ENCODE measurements around the gene EMSY. TPM values are rescaled to one million over a fixed set of nuclear protein-coding genes. Genes with fewer than 3 reads are reported as not detected.

Gene EMSY
- total and polyA plus RNA-seq, 3 donors from 2014 or later, result 23.1 to 45.5 (median 35.7) TPM

DNA sequence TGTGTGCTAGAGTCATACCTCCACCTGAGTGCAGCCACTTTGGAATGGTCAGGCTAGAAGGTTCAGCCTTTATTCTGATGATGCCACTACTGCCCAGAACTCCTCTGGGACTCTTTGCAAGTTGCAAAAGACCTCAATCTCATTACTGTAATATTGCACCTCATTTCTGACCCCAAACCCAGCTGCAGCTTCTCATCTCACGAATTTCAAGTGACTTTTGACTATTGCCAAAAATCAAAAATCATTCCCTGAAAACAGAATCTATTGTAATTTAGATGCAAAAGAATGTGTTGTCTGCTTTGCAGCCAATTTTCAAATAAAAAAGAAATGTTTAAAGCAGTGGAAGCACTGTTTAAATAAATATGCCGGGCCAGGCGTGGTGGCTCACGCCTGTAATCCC is 38.5 kb upstream of the EMSY start:
- TF ChIP-seq, protein P1, sequence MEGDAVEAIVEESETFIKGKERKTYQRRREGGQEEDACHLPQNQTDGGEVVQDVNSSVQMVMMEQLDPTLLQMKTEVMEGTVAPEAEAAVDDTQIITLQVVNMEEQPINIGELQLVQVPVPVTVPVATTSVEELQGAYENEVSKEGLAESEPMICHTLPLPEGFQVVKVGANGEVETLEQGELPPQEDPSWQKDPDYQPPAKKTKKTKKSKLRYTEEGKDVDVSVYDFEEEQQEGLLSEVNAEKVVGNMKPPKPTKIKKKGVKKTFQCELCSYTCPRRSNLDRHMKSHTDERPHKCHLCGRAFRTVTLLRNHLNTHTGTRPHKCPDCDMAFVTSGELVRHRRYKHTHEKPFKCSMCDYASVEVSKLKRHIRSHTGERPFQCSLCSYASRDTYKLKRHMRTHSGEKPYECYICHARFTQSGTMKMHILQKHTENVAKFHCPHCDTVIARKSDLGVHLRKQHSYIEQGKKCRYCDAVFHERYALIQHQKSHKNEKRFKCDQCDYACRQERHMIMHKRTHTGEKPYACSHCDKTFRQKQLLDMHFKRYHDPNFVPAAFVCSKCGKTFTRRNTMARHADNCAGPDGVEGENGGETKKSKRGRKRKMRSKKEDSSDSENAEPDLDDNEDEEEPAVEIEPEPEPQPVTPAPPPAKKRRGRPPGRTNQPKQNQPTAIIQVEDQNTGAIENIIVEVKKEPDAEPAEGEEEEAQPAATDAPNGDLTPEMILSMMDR (IDR thresholded peaks at IDR 0.05), result no peak
- TF ChIP-seq POLR2A (IDR thresholded peaks at IDR 0.05), result no peak
- DNase-seq, result no peak
- intact Hi-C loops (cut with DNase I; ENCODE audit: low total_unique reads), result no loop called here
- no peak overlapping the region for H3K27ac ChIP-seq
- H3K9me3 ChIP-seq, result no peaks in the 10 kb centered on the region
- H3K27me3 ChIP-seq, result no peaks in the 10 kb centered on the region
- no peaks in the 10 kb centered on the region for H3K4me1 ChIP-seq
- H3K4me3 ChIP-seq, result no peak overlapping the region
- WGBS, 2 donors, result 96 to 98% methylated on average over 4 of the region's 4 CpGs
- H3K36me3 ChIP-seq (ENCODE audit: low read depth, missing control alignments), result no peaks in the 10 kb centered on the region

DNA sequence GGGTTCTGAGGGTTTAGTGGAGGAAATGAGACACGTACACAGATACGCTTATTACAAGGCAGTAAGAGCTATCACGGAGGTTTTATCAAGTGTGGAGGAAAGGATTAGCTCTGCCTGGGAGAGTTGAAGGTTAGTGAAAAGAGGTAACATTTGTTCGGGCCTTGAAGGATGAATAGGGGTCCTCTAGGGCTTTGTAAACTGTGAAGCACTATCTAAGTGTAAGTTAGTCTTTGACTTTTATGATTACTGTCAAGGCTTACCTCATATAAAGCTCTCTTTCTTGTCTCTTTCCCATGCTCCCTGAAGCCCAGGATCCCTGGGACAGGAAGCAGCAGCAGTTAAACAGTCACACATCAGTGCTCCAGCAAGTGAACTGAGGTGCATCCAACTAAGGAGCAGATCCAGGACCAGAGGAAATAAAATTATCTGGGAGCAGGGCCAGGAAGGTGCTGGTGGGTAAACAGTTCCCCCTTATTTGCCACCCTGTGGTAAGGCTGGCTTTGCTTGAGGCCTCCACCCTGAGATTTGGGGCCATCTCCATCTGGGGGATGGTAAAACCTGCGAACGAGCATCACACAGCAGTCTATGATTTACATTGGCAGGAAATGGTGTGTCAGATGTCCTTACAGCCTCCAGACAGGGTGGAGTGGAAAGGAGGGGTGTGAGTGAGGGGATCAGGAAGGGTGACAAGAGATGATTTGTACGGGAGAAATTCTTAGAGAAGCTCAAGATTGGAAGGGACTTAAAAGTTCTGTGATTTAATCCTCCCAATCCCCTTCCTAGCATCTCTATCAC is 36.5 kb upstream of the EMSY start:
- no peak for DNase-seq
- intact Hi-C loops (cut with DNase I; ENCODE audit: low total_unique reads), result no loop called here
- Histone ChIP-seq H3K4me1 (no peaks in the 10 kb centered on the region), H3K4me3 (no peak overlapping the region), H3K9me3 (no peaks in the 10 kb centered on the region), H3K27me3 (no peaks in the 10 kb centered on the region), H3K27ac (no peak overlapping the region), H3K36me3 (ENCODE audit: low read depth, missing control alignments) (no peaks in the 10 kb centered on the region)
- 62 to 76% methylated on average over 7 of the region's 7 CpGs for WGBS, 2 donors
- no peak for TF ChIP-seq POLR2A (IDR thresholded peaks at IDR 0.05)
- TF ChIP-seq, protein P1 (IDR thresholded peaks at IDR 0.05), result no peak

DNA sequence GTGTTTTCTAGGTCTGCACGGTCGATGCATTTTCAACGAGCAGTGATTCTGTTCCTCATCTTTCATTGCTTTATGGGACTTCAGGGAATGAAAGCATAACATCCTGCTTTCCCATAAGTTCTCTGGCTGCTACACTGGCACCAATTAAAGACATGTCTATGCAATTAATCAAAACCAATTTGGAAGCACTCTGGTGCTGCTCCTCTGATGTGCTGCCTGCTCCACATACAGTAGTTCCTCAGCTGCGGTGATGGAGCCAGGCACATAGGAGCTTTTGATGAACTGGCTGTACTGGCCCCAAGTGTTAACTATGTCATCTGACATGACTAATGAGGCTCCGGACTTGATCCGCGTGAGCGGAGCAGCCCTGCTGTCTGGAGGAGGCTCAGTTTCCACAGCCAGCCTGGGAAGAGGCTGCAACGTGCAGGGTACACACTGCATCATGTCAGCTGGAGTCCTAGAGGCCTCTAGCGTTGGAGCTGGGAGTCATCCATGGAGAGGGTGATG is 33.9 kb upstream of the EMSY start:
- Histone ChIP-seq H3K4me1 (no peaks in the 10 kb centered on the region), H3K27me3 (no peaks in the 10 kb centered on the region), H3K4me3 (no peak overlapping the region), H3K27ac (no peak overlapping the region), H3K36me3 (ENCODE audit: low read depth, missing control alignments) (no peaks in the 10 kb centered on the region), H3K9me3 (no peaks in the 10 kb centered on the region)
- no peak for DNase-seq
- WGBS, 2 donors, result 55 to 62% methylated on average over 6 to 10 of the region's 10 CpGs
- intact Hi-C loops (cut with DNase I; ENCODE audit: low total_unique reads), result no loop called here
- TF ChIP-seq, protein P1 (IDR thresholded peaks at IDR 0.05), result no peak
- TF ChIP-seq POLR2A (IDR thresholded peaks at IDR 0.05), result no peak

DNA sequence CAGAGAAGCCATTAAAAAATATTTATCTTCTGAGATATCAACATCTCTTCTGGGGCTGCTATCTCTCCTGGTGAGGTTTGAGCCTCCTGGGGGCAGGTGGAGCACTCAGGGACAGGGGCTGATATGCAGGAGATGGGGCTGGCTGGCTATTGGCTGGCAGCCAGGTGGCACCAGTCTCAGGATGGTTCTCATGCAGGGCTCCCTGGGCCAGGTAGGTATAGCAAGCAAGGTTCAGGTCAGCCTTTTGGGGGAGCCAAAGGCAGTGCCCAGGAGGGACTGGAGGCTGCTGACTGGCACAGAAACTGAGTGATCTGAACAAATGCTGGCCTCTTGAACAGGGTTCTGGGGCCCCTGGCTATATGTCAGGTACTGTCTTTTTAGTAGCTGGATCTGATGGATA is 29.7 kb upstream of the EMSY start:
- H3K9me3 ChIP-seq, result no peaks in the 10 kb centered on the region
- no peaks in the 10 kb centered on the region for H3K36me3 ChIP-seq (ENCODE audit: low read depth, missing control alignments)
- no peak overlapping the region for H3K4me3 ChIP-seq
- no peak for TF ChIP-seq POLR2A (IDR thresholded peaks at IDR 0.05)
- TF ChIP-seq, protein P1 (IDR thresholded peaks at IDR 0.05), result no peak
- intact Hi-C loops (cut with DNase I; ENCODE audit: low total_unique reads), result no loop called here
- H3K4me1 ChIP-seq, result no peaks in the 10 kb centered on the region
- DNase-seq, result no peak
- no peak overlapping the region for H3K27ac ChIP-seq
- H3K27me3 ChIP-seq, result no peaks in the 10 kb centered on the region

DNA sequence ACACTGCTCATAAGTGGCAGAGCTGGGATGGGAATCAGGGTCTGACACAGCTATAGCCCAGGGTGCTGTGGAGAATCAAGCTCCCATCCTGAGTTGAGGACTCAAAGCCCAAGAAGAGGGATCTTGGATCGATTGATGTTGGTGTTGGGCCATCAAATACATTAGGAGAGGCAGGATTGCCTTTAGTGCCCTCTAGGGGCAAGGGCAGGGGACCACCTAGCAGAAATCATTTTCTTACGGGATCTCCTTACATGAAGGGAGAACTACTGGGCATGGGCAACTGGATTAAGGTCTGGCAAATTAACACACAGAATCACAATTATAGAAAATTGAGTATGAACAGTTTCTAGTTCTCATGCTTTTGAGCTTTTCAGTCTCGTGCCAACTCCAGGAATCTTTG is 24.9 kb upstream of the EMSY start:
- 61 to 82% methylated on average over 3 of the region's 3 CpGs for WGBS, 2 donors
- H3K9me3 ChIP-seq, result no peaks in the 10 kb centered on the region
- H3K4me3 ChIP-seq, result no peak overlapping the region
- H3K36me3 ChIP-seq (ENCODE audit: low read depth, missing control alignments), result no peaks in the 10 kb centered on the region
- no peak overlapping the region for H3K27ac ChIP-seq
- H3K27me3 ChIP-seq, result no peaks in the 10 kb centered on the region
- TF ChIP-seq, protein P1 (IDR thresholded peaks at IDR 0.05), result no peak
- no peak for TF ChIP-seq POLR2A (IDR thresholded peaks at IDR 0.05)
- DNase-seq, result no peak
- H3K4me1 ChIP-seq, result no peaks in the 10 kb centered on the region
- intact Hi-C loops (cut with DNase I; ENCODE audit: low total_unique reads), result no loop called here

Data from testis (tissue), 3 donors.